Activated CD4-positive, alpha-beta T cell treated with anti-CD3 and anti-CD28 coated beads for 24 hours (primary cell): Measurements from ENCODE around the gene MACROD2.
"Not testable (repeated sequence)": the region's sequence is repeated elsewhere in the genome, so short reads cannot be mapped to it uniquely, and the experiment has no call there.

Source experiments
- DNase-seq, 2 donors: peaks; one replicate each; pipeline ENCODE4 v3.0.0-alpha.2; 2020; ENCODE audit warnings: low read depth in 2 of 2

MACROD2 gene

DNA sequence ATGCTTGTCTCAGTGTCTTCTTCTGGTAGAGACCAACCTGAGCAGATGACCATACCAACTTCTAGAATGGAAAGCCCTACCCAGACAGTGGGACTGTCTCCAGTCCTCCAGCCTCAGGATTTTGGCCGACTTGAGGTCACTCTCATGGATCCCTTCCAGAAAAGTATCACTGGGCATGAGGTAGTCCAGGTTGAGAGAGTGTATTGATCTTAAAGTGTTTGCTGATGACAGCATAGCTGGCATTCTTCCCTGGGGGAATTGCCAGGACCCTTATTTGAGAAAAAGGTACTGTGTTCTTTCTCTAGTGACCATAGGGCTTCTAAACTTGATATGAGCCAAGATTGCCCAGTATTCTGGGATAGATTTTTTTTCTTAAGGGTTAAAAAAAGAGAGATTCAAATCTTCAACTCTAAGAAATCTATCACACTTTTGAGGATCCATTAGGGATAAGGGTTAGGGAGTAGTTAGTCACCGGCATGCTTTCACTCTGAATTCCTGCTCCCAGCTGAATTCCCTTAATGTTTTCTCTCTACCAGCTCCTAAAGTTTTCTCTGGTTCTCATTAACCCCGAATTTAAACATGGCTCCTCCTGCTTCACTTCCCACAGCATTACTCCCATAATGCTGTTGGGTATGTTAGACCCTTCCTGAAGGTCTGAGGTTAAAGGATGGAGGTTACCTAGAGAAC is 415.7 kb downstream of the MACROD2 start:
- DNase-seq: no peak

DNA sequence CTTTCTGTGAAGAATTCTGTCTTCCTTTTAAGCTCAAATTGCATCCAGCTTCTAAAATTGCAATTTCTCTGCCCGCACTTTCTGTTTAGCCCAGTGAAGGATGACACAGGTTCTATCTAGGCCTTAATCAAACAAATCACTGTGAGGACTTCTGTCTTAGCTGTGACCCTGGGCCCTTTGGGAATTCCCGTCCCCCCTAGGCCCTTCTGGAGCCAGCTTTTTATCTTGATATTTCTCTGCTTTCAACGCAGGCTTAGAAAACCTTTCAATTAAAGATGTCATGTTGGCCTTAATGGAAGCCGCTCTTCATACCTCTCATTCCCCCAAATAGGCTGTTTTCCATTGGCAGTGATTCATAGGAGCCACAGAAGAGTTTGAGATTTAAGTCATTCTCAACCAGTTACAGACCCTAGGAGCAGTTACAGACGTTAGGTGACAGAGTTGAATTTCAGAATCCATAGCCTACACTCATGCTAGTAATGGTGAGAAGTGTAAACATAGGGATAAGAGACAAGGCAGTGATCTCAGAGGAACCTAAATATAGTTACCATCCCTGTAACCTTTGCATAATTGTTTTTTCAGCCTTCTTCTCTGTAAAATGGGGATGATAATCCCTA is 416.9 kb downstream of the MACROD2 start:
- DNase-seq: no peak

DNA sequence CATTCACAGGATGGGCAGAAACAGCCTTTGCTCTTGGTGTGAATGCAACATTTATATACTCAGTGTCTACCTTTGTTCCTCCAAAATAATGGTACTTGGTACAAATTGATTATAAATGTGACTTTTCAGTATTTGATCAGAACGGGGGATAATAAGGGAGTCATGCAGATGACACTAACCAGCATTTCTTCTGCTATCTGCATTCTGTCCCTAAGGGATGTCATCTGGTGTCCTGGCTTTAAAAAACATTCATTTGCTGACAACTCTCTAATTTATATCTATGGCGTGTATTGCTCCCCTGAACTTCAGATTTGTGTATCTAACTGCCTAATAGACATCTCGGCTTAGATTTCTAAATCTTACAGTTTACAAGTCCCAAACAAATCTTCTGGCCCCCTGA is 418.5 kb downstream of the MACROD2 start:
- no peak for DNase-seq

DNA sequence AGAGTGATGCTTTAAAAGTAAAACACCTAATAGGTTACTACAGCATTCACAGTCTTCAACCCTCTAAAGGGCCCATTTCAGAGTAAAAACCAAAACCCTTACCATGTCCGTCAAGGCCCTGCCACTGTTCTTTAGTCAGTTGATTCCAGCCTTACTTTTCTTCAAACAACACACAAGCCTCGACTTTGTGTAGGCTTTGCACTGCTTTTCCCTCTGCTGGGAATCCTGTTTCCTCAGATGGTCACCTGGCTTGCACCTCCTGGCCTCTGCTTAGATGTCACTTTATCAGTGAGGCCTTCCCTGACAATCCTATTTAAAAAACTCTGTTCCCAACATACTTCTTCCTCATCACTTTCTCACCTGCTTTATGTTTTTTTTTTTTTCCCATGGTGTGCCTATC is 419.2 kb downstream of the MACROD2 start:
- DNase-seq: no peak

DNA sequence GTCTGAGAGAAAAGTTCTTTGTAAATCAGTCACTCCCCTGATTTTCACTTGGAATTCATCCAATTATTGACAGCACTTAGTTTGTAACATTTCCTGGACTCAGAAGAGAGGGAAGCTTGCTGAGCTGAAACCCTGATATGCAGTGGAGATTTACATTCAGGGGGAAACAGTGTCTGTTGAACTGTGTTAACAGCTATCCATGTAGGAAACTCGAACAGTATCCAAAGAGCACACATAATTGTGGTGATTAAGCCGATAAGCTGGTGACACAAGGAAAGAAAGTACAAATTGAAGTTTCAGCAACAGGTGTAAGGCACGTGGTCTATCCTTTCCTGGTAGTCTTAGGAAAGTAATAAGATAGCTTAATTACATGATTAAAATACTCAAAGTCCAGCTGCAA is 420.2 kb downstream of the MACROD2 start:
- DNase-seq: no peak

DNA sequence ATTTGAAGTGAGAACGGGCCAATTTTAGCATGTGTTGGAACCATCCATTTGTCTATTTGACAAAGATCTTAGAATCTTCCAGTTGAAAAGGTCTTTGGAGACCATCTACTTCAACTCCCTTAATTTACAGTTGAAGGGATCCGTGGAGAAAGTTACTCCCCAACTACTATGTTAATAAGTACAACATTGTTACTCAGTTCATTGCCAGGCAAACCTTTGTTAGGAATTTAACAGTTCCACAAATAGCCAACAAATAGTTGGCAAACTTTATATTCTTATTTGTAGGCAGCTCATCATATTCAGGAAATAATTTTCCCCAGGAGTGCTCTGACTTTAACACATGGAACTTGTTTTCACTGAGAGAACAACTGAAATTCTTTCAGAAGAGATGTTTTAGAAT is 423.1 kb downstream of the MACROD2 start:
- no peak for DNase-seq

DNA sequence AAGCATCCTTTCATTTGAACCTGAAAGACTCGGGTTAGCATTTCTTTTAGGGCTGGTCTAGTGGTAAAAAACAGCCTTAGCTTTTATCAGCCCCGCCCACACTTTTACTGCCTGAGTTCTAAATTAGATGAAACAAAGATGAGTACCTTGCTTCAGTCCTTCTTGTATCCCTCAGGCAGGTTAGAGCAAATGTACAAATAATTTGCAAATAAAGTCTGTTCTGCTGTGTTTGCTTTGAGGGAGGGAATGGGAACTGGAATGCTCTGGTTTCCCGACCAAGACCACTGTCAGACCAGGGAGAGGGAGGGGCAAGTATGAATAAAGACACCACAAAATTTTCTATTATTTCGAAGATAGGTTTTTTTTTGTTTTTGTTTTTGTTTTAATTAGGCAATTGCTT is 427.6 kb downstream of the MACROD2 start:
- DNase-seq: no peak

DNA sequence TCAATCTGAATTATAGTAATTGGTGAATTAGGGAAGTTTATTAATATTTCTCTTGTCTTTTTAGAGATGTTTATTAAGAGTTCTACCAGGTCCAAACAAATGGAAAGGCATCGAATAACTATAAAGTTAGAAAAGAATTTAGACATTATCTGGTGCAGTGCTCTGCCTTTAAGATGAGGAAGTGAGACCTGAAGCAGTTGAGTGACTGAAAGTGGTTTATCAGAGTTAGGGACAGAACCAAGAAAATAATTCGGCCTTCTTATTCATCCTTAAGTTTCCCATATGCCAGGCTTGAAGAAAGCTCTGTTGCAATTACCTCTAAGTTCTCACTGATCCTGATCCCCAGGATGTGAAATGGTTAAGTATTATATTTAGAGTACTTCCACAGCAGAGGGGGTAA is 436.3 kb downstream of the MACROD2 start:
- DNase-seq: no peak

DNA sequence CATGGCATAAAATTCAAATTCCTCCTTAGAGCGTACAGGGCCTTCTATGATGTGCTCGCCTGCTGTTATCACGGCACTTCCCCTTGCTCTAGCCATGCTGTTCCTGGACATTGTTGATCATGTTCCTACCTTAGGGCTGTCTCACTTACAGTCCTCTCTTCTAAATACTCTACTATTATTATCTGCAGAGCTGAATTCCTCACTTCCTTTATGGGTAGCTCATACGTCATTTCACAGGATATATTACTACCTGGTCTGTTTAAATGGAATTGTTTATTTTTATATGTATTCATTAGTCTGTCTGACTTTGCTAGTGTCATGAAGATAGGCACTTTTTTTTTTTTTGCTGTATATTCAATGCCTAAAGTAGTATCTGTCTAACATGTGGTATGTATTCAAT is 436.8 kb downstream of the MACROD2 start:
- no peak for DNase-seq

DNA sequence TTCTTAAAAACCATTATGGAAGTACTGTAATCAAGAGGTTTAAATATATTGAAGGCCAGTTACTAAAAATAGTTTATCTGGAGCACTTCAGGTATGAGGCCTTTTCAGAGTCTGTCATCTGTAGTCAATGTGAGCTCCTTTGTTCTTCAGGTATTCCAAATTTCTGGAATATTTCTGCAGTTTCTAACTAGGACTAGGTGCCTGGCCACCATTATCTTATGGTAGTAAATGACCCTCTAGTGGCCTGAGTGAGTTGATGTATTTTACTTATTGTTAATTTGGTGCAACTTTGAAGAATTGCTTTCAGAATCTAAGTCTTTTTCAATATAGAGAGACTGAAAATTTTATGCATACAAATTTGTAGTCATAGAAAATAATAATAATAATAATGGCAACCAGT is 437.3 kb downstream of the MACROD2 start:
- no peak for DNase-seq

DNA sequence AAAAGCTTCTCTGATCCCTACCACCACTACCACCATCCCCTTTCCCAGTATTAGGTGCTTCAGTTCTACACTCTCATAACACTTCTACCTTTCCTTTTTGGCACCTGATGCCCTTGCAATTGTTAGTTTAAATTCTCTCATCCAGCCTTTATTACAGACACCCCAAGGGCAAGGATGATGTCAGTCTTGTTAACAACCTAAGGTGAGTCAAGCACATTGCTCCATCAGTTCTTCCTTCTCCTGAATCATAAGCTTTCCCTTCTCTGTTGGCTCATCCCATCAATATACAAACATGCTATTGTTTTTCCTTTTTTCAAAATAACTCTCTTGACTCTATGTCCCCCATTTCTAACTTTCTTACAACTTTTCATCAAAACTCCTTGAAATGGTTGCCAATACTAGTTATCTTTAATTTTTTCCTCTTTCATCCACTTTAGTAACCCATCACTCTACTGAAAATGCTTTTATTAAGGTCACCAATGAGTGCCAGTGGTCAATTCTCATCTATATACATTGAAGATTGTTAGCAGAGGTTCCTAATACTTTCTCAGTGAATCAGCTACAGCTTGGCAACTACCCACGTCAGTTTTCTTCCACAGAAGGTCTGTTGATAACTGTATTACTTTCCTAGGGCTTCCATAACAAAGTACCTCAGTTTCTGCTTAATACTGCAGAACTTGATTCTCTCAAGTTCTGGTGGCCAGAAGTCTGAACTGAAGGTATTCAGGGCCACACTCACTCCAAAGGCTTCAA is 439.2 kb downstream of the MACROD2 start:
- DNase-seq: no peak

DNA sequence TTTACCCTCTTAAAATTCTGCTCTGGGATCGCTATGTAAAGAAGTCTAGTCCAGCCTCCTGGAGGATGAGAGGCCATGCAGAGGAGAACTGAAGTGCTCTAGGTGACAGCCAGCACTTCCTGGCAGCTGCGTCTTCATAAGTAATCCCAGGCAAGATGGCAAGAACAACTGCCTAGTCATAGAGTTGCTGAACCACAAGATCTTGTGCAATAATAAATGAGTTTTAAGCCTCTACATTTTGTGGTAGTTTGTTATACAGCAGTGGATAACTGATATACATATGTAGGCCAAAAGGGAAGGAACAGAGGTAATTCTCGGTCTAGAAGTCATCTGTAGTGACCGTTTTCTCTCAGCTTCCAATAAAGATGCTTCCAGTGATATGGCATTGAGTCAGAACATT is 445.9 kb downstream of the MACROD2 start:
- DNase-seq: no peak

DNA sequence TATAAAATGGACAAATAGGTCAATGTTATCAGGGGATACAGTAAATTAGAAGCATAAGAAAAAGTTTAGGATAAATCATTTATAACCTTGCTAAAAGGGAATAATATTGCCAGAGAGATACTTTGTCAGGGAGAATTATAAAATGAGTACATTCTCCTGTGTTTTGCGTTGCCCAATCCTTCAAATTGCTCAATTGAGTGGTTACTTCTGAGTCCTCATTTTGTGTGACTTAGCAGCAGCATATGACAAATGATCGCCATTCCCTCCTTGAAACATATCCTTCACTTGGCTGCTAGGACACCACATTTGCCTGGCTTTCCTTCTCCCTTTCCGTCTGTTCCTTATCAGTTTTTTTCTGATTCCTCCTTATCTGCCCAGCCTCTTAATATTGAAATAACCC is 448.8 kb downstream of the MACROD2 start:
- DNase-seq: no peak

DNA sequence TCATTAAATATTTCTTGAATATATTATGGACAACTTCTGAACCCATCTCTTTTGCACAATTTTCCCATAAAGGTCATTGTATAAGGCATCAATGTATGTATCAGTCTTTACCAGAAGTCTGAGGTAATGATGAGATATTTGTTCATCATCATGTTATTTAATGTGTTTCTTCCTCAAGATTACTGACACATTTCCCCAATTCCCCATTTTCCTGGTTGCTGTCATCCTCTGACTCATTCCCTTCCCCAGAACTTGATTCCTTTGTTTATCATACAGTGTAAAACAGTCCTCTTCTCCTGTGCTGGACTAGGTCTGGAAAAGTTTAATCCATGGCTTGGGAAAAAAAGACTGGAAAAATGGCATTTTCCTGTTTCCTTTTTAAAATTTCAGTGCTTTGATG is 450.0 kb downstream of the MACROD2 start:
- no peak for DNase-seq

DNA sequence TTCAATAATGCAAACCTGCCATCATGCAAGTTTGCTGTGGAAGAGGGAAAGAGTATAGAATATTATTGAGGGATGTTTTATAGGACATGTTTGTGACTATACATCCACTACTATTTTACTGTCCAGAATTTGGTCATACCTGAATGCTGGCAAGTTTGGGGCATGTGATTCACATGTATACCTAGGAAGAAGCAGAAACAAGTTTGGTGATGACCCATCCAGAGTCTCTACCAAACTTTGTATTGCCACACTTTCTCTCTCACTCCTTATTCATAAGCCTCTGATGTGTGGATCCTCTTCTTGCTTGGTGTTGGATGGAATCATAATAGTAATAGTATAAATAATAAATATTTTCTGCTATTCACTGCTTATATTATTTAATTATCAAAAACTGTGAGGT is 450.6 kb downstream of the MACROD2 start:
- no peak for DNase-seq

DNA sequence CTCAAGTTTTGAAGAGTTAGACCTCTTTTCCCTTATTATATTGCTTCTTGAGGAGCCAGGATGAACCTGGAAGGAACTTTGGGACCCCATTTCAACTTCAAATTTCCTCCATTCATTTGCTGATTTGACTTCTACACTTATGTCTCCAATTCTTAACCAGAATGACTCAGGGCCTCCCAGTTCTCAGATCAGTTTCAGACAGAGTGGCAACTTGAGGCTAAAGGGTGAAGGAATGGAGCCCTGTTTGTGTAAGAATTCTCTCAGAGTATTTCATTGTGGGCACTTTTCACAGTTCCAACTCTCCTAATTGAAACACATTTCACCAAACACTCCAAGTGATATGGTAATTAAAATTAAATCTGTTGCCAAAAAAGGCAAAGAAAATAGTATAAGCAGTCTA is 451.1 kb downstream of the MACROD2 start:
- no peak for DNase-seq

DNA sequence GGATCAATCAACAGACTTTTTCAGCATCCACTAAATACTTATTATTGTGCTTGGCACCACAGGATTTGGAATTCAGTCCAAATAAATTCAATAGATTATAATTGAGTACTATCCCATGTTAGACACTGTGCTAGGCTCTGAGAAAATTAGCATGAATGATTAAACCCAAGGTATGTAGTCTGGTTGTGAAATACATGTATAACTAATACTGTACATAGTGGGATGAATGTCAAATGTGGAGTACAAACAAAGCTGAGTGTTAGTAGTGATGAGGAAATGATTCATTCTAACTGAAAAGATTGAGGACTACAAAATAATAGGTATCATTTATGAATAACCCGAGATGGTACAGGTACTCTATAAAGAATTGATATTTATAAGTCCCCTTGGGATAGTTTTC is 454.0 kb downstream of the MACROD2 start:
- no peak for DNase-seq

DNA sequence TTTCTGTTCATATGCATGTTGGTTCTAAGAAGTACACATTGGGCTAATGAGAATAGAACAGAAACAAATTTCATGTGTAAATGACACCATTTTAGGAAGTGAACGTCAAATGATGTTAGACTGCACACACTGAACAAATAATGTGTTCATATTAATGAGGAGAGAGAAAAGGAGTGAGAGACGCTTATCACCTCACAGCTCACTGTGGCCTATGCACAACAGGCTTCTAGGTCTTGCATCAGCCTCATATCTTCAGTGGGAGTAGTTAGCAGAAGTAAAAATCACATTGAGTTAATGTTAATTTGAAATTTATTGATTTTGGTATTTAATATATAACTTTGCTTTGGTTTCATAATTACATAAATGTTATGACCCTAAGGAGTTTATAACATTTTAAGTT is 454.9 kb downstream of the MACROD2 start:
- no peak for DNase-seq

DNA sequence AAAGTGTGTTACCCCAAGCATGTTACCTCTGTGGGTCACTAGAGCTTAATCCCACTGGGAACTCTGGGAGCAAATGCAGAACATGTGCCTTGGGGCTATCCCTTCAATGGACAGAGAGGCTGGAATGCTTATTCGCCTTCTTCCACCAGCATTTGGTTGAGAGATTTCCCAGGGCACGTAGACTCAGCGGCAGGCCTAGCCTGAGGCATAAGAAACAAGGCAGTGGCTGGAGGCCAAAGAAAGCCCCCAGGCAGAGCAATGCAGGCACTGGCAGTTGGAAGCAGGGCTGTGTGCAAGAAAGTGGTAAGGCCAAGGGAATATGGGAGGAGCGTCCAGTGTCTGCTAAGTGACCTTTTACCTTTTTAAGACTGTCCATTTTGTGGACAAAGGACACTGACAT is 456.1 kb downstream of the MACROD2 start:
- no peak for DNase-seq

DNA sequence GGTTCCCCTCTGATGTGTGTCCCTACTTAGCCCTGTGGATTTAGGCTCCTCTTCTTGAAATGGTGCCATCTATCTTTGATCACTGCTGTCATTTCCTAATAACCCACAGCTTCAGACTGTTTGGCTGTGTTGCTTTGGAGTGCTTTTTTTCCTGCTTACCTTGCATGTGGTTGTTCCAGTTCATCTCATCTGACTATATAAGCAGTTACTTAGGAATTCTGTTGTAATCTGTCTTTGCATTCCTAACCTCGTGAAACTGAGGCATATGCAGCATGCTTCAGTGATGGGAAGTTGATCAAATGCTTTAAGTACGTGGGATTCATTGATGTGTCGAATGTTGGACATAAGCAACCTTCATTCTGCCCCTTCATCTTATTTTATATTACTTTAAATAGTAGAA is 457.9 kb downstream of the MACROD2 start:
- no peak for DNase-seq

DNA sequence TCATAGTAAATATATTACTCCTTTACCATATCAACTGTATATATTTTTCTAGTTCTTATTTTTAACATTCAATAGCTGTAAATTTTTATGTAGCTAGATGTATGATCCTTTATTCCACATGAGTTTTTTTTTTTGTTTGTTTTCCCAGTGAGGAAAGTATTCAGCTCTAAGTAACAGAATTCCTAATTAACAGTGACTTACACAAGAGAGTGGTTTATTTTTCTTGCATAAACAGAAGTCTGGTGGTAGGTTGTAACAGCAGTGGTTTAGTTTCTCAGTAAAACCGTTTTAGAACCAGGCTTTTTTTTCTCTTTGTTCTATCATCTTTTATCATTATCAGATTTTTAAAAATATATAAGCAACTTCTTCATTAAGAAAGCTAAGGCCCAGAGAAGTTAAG is 459.0 kb downstream of the MACROD2 start:
- no peak for DNase-seq

DNA sequence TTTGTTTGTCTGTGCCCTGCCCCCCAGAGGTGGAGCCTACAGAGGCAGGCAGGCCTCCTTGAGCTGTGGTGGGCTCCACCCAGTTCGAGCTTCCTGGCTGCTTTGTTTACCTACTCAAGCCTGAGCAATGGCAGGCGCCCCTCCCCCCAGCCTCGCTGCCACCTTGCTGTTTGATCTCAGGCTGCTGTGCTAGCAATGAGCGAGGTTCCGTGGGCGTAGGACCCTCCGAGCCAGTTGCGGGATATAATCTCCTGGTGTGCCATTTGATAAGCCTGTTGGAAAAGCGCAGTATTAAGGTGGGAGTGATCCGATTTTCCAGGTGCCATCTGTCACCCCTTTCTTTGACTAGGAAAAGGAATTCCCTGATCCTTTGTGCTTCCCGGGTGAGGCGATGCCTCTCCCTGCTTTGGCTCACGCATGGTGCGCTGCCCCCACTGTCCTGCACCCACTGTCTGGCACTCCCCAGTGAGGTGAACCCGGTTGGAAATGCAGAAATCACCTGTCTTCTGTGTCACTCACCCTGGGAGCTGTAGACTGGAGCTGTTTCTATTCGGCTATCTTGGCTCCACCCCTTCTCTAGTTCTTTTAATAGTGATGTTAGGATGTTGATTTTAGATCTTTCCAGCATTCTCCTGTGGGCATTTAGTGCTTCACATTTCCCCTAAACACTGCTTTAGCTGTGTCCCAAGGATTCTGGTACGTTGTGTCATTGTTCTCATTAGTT is 471.9 kb downstream of the MACROD2 start:
- DNase-seq: not testable (repeated sequence)
